Ishikawa (cell line): ENCODE measurements around the gene DIS3L2.

Experiments used
- CEBPB ChIP-seq: IDR thresholded peaks from 2 replicates; pipeline ENCODE4 v1.6.1; 2012
- CREB1 ChIP-seq: IDR thresholded peaks from 2 replicates; pipeline ENCODE4 v1.6.1; 2012; ENCODE audit warnings: low read depth
- EGR1 ChIP-seq: IDR thresholded peaks from 2 replicates; pipeline ENCODE4 v1.6.1; 2012
- EP300 ChIP-seq: IDR thresholded peaks from 2 replicates; pipeline ENCODE4 v1.6.1; 2012; ENCODE audit warnings: borderline replicate concordance
- FOXM1 ChIP-seq: IDR thresholded peaks from 2 replicates; pipeline ENCODE4 v1.6.1; 2012; ENCODE audit warnings: low read depth, borderline replicate concordance
- NFIC ChIP-seq: IDR thresholded peaks from 2 replicates; pipeline ENCODE4 v1.6.1; 2012
- RAD21 ChIP-seq: IDR thresholded peaks from 2 replicates; pipeline ENCODE4 v1.6.1; 2012; ENCODE audit warnings: low read depth
- TAF1 ChIP-seq: IDR thresholded peaks from 2 replicates; pipeline ENCODE4 v1.6.1; 2012; ENCODE audit warnings: low read depth, mild to moderate bottlenecking
- TCF12 ChIP-seq: IDR thresholded peaks from 2 replicates; pipeline ENCODE4 v1.6.1; 2012; ENCODE audit warnings: low read depth
- TEAD4 ChIP-seq: IDR thresholded peaks from 2 replicates; pipeline ENCODE4 v1.6.1; 2012
- YY1 ChIP-seq: IDR thresholded peaks from 2 replicates; pipeline ENCODE4 v1.6.1; 2012; ENCODE audit warnings: low read depth
- ZBTB7A ChIP-seq: IDR thresholded peaks from 2 replicates; pipeline ENCODE4 v1.6.1; 2012; ENCODE audit warnings: low read depth
- TF ChIP-seq, protein P1 (sequence below): IDR thresholded peaks from 2 replicates; pipeline ENCODE4 v1.6.1; 2012
- TF ChIP-seq, protein P2 (sequence below): IDR thresholded peaks from 2 replicates; pipeline ENCODE4 v1.6.1; 2012
- TF ChIP-seq, protein P3 (sequence below): IDR thresholded peaks from 2 replicates; pipeline ENCODE4 v1.6.1; 2012; ENCODE audit warnings: low read depth, mild to moderate bottlenecking

The DIS3L2 gene

DNA sequence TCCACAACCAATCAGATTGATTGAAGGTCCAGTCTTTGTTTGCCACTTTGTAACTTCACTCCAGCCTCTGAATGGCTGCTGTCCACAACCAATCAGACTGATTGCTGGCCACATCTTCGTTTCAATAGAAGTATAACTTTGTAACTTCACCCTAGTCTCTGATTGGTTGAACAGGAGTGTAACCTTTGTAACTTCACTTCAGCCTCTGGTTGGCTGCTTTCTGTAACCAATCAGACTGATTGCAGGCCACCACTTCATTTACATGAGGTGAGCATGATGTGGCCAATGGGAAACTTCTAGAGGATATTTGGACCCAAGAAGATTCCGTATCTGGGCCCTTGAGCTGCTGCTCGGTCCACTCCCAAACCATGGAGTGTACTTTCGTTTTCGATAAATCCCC is 400.1 kb downstream of the DIS3L2 start:
- TF ChIP-seq FOXM1 (no peak), NFIC (no peak), TAF1 (no peak), CREB1 (no peak), TEAD4 (no peak), RAD21 (no peak), ZBTB7A (no peak), YY1 (no peak)
- TF ChIP-seq, protein P1, sequence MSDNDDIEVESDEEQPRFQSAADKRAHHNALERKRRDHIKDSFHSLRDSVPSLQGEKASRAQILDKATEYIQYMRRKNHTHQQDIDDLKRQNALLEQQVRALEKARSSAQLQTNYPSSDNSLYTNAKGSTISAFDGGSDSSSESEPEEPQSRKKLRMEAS = no peak
- TF ChIP-seq, protein P2, sequence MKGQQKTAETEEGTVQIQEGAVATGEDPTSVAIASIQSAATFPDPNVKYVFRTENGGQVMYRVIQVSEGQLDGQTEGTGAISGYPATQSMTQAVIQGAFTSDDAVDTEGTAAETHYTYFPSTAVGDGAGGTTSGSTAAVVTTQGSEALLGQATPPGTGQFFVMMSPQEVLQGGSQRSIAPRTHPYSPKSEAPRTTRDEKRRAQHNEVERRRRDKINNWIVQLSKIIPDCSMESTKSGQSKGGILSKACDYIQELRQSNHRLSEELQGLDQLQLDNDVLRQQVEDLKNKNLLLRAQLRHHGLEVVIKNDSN = no peak

DNA sequence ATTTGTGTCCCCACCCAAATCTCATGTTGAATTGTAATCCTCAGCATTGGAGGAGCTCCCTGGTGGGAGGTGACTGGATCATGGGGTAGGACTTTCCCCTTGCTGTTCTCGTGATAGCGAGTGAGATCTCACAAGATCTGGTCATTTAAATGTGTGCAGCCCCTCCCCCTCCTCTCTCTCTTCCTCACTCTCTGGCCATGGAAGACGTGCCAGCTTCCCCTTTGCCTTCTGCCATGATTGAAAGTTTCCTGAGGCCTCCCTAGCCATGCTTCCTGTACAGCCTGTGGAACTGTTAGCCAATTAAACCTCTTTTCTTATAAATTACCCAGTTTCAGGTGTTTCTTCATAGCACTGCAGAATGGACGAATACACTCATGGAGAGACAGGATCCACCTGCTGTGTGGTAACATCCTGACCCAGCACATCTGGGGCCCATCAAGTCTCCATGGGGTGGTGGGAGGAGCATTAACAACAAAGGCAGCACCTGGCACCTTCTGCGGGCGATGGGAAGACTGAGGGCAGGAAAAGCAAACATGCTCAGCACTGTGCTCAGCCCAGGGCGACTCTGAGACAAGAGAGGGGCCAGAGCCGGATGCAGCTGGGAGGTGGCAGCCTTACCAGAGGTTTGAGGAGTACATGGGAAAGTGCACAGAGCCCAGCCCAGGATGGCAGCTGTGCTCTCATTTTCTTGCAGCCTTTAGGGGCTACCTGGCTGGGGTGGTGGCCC is 400.8 kb downstream of the DIS3L2 start:
- TF ChIP-seq, protein P2 = no peak

DNA sequence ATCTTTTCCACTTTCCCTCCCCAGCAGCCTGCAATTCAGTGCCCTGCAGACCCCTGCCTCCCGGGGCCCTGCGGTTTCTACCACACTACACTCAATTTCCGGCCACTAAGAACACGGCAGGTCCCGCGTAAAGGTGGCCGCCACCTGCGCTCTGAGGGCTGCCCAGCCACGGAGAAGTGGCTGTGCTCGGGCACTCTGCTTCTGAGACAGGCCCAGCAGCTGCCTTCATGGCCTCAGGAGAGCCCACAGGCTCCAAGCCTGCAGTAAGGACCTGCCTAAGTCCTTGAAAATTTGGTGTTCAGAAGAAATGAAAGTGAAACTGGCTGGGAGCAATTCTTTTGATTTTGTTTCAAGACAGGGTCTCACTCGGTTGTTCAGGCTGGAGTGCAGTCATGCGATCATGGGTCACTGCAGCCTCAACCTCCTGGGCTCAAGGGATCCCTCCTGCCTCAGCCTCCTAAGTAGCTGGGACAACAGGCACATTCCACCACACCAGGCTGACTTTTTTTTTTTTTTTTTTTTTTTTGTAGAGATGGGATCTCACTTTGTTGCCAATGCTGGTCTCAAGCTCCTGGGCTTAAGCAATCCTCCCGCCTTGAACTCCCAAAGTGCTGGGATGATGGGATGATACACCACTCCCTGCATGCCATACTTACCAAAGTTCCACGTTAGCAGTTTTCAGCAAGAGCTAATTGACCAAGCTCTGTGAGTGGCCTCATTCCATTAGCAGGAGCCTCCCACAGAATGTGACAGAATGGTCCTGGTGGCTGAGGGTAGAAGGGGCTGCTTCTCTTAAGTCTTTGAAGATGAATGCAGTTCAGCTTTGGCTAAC is 402.5 kb downstream of the DIS3L2 start:
- TF ChIP-seq TCF12 = no peak
- no peak for TF ChIP-seq EGR1
- TF ChIP-seq FOXM1 = no peak
- TF ChIP-seq, protein P1 = no peak
- TF ChIP-seq, protein P2 = no peak
- TF ChIP-seq CEBPB = no peak
- TF ChIP-seq CREB1 = no peak
- TF ChIP-seq, protein P3, sequence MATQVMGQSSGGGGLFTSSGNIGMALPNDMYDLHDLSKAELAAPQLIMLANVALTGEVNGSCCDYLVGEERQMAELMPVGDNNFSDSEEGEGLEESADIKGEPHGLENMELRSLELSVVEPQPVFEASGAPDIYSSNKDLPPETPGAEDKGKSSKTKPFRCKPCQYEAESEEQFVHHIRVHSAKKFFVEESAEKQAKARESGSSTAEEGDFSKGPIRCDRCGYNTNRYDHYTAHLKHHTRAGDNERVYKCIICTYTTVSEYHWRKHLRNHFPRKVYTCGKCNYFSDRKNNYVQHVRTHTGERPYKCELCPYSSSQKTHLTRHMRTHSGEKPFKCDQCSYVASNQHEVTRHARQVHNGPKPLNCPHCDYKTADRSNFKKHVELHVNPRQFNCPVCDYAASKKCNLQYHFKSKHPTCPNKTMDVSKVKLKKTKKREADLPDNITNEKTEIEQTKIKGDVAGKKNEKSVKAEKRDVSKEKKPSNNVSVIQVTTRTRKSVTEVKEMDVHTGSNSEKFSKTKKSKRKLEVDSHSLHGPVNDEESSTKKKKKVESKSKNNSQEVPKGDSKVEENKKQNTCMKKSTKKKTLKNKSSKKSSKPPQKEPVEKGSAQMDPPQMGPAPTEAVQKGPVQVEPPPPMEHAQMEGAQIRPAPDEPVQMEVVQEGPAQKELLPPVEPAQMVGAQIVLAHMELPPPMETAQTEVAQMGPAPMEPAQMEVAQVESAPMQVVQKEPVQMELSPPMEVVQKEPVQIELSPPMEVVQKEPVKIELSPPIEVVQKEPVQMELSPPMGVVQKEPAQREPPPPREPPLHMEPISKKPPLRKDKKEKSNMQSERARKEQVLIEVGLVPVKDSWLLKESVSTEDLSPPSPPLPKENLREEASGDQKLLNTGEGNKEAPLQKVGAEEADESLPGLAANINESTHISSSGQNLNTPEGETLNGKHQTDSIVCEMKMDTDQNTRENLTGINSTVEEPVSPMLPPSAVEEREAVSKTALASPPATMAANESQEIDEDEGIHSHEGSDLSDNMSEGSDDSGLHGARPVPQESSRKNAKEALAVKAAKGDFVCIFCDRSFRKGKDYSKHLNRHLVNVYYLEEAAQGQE = no peak
- TF ChIP-seq EP300 = no peak
- no peak for TF ChIP-seq YY1
- no peak for TF ChIP-seq TEAD4
- no peak for TF ChIP-seq ZBTB7A
- no peak for TF ChIP-seq NFIC
- no peak for TF ChIP-seq TAF1
- TF ChIP-seq RAD21 = no peak

DNA sequence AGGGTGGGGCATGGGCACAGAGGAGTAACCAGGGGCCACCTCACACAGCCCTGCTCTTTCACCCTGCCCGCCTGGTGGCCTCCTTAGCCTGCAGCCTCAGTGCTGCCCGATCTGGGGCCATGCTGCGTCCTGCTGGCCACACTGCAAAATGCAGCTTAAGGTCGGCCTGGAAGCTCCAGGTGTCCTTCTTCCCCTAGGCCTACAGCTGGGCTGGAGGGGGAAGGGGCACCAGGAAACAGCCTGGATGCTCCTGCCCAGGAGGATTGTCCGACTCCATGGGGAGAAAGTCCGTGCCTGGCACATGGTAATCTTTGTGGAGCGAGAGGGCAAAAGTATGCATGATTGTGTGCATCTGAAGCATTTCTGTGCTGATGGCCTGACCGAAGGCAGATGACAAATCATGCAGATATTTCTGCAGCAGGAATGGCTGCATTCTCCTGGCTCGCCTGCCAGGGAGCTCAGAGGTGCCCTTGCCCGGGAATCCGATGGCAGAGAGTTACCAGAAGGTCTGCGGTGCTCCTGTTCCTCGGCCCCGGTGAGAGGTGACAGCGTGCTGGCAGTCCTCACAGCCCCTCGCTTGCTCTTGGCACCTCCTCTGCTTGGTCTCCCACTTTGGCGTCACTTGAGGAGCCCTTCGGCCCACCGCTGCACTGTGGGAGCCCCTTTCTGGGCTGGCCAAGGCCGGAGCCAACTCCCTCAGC is 404.3 kb downstream of the DIS3L2 start:
- TF ChIP-seq CREB1 (no peak), RAD21 (peak; percentile 64; the same call in 1 of the 2 replicates)

DNA sequence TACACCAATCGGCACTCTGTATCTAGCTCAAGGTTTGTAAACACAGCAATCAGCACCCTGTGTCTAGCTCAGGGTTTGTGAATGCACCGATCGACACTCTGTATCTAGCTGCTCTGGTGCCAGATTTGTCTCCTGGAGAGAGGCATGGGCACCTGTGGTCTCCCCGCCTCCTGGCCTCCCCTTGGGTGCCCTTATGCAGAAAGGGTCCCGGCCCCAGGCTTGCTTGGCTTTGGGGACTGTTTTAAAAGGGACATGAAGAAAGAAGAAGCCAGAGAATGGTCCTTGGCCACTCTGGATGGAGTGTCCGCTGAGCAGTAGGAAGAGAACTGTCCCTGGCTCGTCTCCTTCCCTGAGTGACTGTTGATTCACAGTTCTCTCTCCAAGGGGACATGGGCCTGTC is 405.5 kb downstream of the DIS3L2 start:
- TF ChIP-seq YY1 = no peak
- no peak for TF ChIP-seq CREB1
- TF ChIP-seq TEAD4 = no peak
- TF ChIP-seq RAD21 = no peak
- TF ChIP-seq NFIC = no peak
- TF ChIP-seq, protein P2 = no peak

DNA sequence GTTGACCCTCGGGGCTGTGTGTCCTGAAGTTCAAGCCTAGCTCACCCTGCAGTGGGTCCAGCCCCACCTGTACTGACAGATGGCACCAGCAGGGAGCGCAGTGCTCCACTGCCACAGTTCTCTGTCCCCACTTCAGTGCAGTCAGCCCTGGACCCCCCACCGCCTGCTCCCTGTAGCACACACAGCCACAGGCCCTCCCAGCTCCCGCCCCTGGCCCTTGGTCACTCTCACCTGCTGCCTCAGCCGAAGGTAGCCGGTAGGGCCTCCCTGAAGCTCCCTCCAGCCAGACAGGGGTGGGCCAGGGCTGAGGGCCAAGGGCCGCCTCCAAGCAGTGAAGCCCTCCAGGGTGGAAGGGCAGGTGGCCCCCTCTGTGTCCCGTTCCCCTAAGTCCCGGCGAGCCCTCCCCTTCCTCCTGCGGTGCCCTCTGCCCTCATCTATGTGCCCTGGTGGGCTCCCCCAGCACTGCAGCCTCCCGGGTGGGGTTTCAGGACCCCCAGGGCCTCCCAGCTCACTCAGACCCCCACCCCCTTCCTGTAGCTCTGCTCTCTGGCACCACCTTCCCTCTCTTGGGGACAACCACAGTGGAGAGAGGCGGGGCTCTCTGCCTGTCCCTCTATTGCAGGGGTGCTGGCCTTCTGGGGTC is 406.2 kb downstream of the DIS3L2 start:
- TF ChIP-seq NFIC (no peak), TCF12 (no peak), ZBTB7A (0 out of 2 replicates have a peak, but pooled peaks have one; percentile 27), FOXM1 (no peak), YY1 (no peak), CEBPB (no peak), CREB1 (no peak), TEAD4 (no peak), RAD21 (peak; percentile 61)
